SK-N-SH (cell line): Measurements from ENCODE around the gene SV2C. TPM values are rescaled to one million over a fixed set of nuclear protein-coding genes. Genes with fewer than 3 reads are reported as not detected.

ENCODE experiments used
- CTCF ChIA-PET: fragments of 300-600, 350-600 bp; formaldehyde crosslinking; extraction: SDS; loops from one replicate; lab custom pipeline; 2021; lab: Yijun Ruan, JAX
- POLR2A ChIA-PET: fragments of 350-600 bp; sonication (Branson Sonifier 250); formaldehyde crosslinking; extraction: SDS; loops from one replicate; lab custom pipeline; 2020; ENCODE audit warnings: antibody characterized with exemption, inconsistent platforms; lab: Yijun Ruan, JAX
- DNase-seq: peaks from one replicate; pipeline ENCODE4 v3.0.0; 2012
- H2AFZ ChIP-seq: fragments of 200-600 bp; sonication (generic); 2 replicates; pipeline ENCODE4 v1.8.1; 2016; ENCODE audit warnings: antibody characterized with exemption, mild to moderate bottlenecking, low read depth
- H3F3A ChIP-seq: fragments of 200-600 bp; sonication (generic); replicated peaks from 2 replicates; pipeline ENCODE3; 2016; ENCODE audit warnings: antibody characterized with exemption, mild to moderate bottlenecking; ENCODE audit not compliant: insufficient read depth
- H3K27ac ChIP-seq, 2 experiments: fragments of 200-500 bp in 1 of 2; fragments of 200-600 bp in 1 of 2; sonication (Bioruptor generic) in 1 of 2; sonication (generic), shearing (Covaris generic) in 1 of 2; 2 replicates each; pipeline versions ENCODE4 v1.5.1 to v1.6.1; 2014 to 2016; ENCODE audit warnings: low read depth in 2 of 2, inconsistent platforms in 1 of 2, low read length in 1 of 2, mild to moderate bottlenecking in 1 of 2, mixed read lengths in 1 of 2
- H3K27me3 ChIP-seq: fragments of 200-600 bp; sonication (generic), shearing (Covaris generic); 2 replicates; pipeline ENCODE4 v1.6.1; 2016; ENCODE audit warnings: mixed run types; ENCODE audit not compliant: insufficient read depth
- H3K36me3 ChIP-seq, 2 experiments: fragments of 200-500 bp in 1 of 2; fragments of 200-600 bp in 1 of 2; sonication (Bioruptor generic) in 1 of 2; sonication (generic) in 1 of 2; replicated peaks in 1 of 2; 2 replicates each; pipeline versions ENCODE3 to v1.5.1; 2014 to 2016; ENCODE audit warnings: low read length in 1 of 2, mild to moderate bottlenecking in 1 of 2; ENCODE audit not compliant: insufficient read depth in 2 of 2, control insufficient read depth in 1 of 2
- H3K4me1 ChIP-seq, 2 experiments: fragments of 200-500 bp in 1 of 2; fragments of 200-600 bp in 1 of 2; sonication (Bioruptor generic) in 1 of 2; sonication (generic), shearing (Covaris generic) in 1 of 2; 2 replicates each; pipeline versions ENCODE4 v1.5.1 to v1.6.1; 2014 to 2016; ENCODE audit warnings: low read depth in 1 of 2, low read length in 1 of 2, mixed run types in 1 of 2; ENCODE audit not compliant: insufficient read depth in 2 of 2, control insufficient read depth in 1 of 2
- H3K4me2 ChIP-seq: fragments of 200-600 bp; sonication (generic), shearing (Covaris generic); 2 replicates; pipeline ENCODE4 v1.6.1; 2017; ENCODE audit warnings: mixed run types
- H3K4me3 ChIP-seq, 2 experiments: fragments of 200-500 bp in 1 of 2; fragments of 200-600 bp in 1 of 2; sonication (Bioruptor generic) in 1 of 2; sonication (generic), shearing (Covaris generic) in 1 of 2; 2 replicates each; pipeline versions ENCODE4 v1.5.1 to v1.8.1; 2014 to 2016; ENCODE audit warnings: low read depth in 2 of 2, inconsistent platforms in 1 of 2, low read length in 1 of 2, mild to moderate bottlenecking in 1 of 2, mixed read lengths in 1 of 2, moderate library complexity in 1 of 2
- H3K79me2 ChIP-seq: fragments of 200-600 bp; sonication (generic); 2 replicates; pipeline ENCODE4 v1.8.1; 2017; ENCODE audit warnings: mild to moderate bottlenecking; ENCODE audit not compliant: insufficient read depth
- H3K9ac ChIP-seq: fragments of 200-600 bp; sonication (generic); 2 replicates; pipeline ENCODE4 v1.6.1; 2017; ENCODE audit warnings: mixed run types
- H3K9me2 ChIP-seq: fragments of 200-600 bp; sonication (generic); 2 replicates; pipeline ENCODE4 v1.6.1; 2017; ENCODE audit warnings: mixed run types
- H3K9me3 ChIP-seq: fragments of 200-600 bp; sonication (generic); 2 replicates; pipeline ENCODE4 v1.6.1; 2017; ENCODE audit warnings: mixed run types, mild to moderate bottlenecking, moderate library complexity
- H4K20me1 ChIP-seq: fragments of 200-600 bp; sonication (generic); 2 replicates; pipeline ENCODE4 v1.6.1; 2017; ENCODE audit warnings: mild to moderate bottlenecking, mixed run types; ENCODE audit not compliant: insufficient read depth
- CHD2 ChIP-seq: fragments of 150-350 bp; IDR thresholded peaks from 2 replicates; pipeline ENCODE4 v1.6.1; 2018; ENCODE audit warnings: low read length; ENCODE audit not compliant: partially characterized antibody
- CTCF ChIP-seq: fragments of 200-600 bp; sonication (generic); IDR thresholded peaks from 2 replicates; pipeline ENCODE4 v1.6.1; 2017; ENCODE audit warnings: antibody characterized with exemption, mild to moderate bottlenecking, moderate library complexity
- EP300 ChIP-seq, 2 experiments: IDR thresholded peaks; 2 replicates each; pipeline versions ENCODE4 v1.4.0 to v1.6.1; 2012; ENCODE audit warnings: borderline replicate concordance in 1 of 2, low read depth in 1 of 2, low read length in 1 of 2
- EZH2phosphoT487 ChIP-seq: fragments of 200-600 bp; sonication (generic); IDR thresholded peaks from 2 replicates; pipeline ENCODE4 v1.6.1; 2017; ENCODE audit warnings: low read depth, mixed run types, mild to moderate bottlenecking, antibody characterized with exemption, moderate library complexity, borderline replicate concordance
- FOSL2 ChIP-seq: IDR thresholded peaks from 2 replicates; pipeline ENCODE4 v1.4.0; 2012; ENCODE audit warnings: low read depth, mild to moderate bottlenecking, moderate library complexity, borderline replicate concordance
- FOXM1 ChIP-seq: IDR thresholded peaks from 2 replicates; pipeline ENCODE4 v1.4.0; 2012; ENCODE audit warnings: low read depth, mild to moderate bottlenecking
- GATA2 ChIP-seq: sonication (generic); formaldehyde crosslinking; IDR thresholded peaks from 2 replicates; pipeline ENCODE4 v1.5.0; 2020; ENCODE audit warnings: mild to moderate bottlenecking, missing genetic modification reagents
- IRF3 ChIP-seq: fragments of 150-350 bp; IDR thresholded peaks from 2 replicates; pipeline ENCODE4 v1.6.1; 2016; ENCODE audit warnings: mild to moderate bottlenecking, low read depth, low read length
- JUND ChIP-seq: IDR thresholded peaks from 2 replicates; pipeline ENCODE4 v1.4.0; 2012
- MXI1 ChIP-seq: IDR thresholded peaks from 2 replicates; pipeline ENCODE4 v1.6.1; 2012; ENCODE audit warnings: mild to moderate bottlenecking, low read depth, low read length, improper control_type of control experiment
- NFIC ChIP-seq: IDR thresholded peaks from 2 replicates; pipeline ENCODE4 v1.4.0; 2012; ENCODE audit warnings: borderline replicate concordance
- POLR2AphosphoS5 ChIP-seq: IDR thresholded peaks from 2 replicates; pipeline ENCODE4 v1.6.1; 2012; ENCODE audit warnings: low read depth, low read length
- RCOR1 ChIP-seq: fragments of 150-350 bp; IDR thresholded peaks from 2 replicates; pipeline ENCODE4 v1.6.1; 2017; ENCODE audit warnings: antibody characterized with exemption, low read length
- SIN3A ChIP-seq: IDR thresholded peaks from 2 replicates; pipeline ENCODE4 v1.6.1; 2012; ENCODE audit warnings: low read depth, mild to moderate bottlenecking, low read length, moderate library complexity, borderline replicate concordance
- SMC3 ChIP-seq: IDR thresholded peaks from 2 replicates; pipeline ENCODE4 v1.6.1; 2012; ENCODE audit warnings: low read depth, low read length, improper control_type of control experiment
- TAF1 ChIP-seq: IDR thresholded peaks from 2 replicates; pipeline ENCODE4 v1.6.1; 2012; ENCODE audit warnings: low read depth, mild to moderate bottlenecking, low read length, moderate library complexity, borderline replicate concordance
- TCF12 ChIP-seq: IDR thresholded peaks from 2 replicates; pipeline ENCODE4 v1.4.0; 2012
- YY1 ChIP-seq: IDR thresholded peaks from 2 replicates; pipeline ENCODE4 v1.4.0; 2012; ENCODE audit warnings: low read depth, mild to moderate bottlenecking
- WGBS: methylation state at CpG from one replicate; pipeline ENCODE4 v1.1.6; 2017; ENCODE audit warnings: low lambda C conversion rate; 5-methylcytosine and 5-hydroxymethylcytosine counted together
- polyA plus RNA-seq, 3 experiments: library from polyadenylated mRNA; depleted of rRNA; stranded (reverse); fragments of >200 nt; gene quantifications; 2 replicates each; pipeline ENCODE4 v1.2.3, GENCODE V29; 2012
- TF ChIP-seq, protein P1 (sequence below): IDR thresholded peaks from 2 replicates; pipeline ENCODE4 v1.6.1; 2012; ENCODE audit warnings: mild to moderate bottlenecking, low read depth, low read length, moderate library complexity
- TF ChIP-seq, protein P2 (sequence below): IDR thresholded peaks from 2 replicates; pipeline ENCODE4 v1.4.0; 2012; ENCODE audit warnings: low read depth

The SV2C gene
- polyA plus RNA-seq, 1 of the 3 experiments (the other 2 are of a cell fraction), result 0.05 TPM

DNA sequence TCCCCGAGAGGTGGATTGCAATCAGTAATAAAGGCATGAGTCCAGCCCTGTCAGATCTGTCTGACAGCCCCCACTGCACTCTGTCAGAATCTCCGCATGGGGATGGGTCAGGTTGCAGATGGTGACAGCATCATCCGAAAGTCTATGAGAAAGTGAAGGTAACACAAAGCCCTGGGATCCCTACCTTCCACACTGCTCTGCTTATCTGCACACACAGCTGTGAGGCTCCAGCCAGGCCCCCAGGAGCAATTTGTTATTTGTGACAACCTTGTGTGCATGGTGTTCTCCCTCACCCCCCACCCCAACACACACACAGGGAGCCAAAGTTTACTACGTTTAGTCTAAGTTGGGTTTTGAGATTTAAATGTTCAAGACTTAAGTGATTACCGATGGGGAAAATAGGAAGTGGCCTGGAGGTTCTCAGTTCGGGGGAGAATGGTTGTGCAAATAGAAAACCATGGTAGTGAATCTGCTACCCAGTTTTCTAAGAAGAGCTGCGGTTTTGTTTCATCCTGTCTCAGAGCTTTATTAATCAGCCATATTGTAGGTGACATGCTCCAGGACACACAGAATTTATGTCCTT is 92.7 kb downstream of the SV2C start:
- peak; percentile 75 for DNase-seq
- Histone ChIP-seq H3K79me2 (no peaks in the 10 kb centered on the region), H3K9ac (no peak overlapping the region), H3K4me2 (no peak overlapping the region), H3K4me3 (no peak overlapping the region), H3F3A (no peaks in the 10 kb centered on the region), H3K36me3 (no peaks in the 10 kb centered on the region), H3K27ac (peak overlapping the region in 1 of 2 experiments; percentile 85; a peak in 2 of 4 replicates), H3K9me2 (no peaks in the 10 kb centered on the region), H3K27me3 (no peaks in the 10 kb centered on the region), H3K9me3 (no peaks in the 10 kb centered on the region), H2AFZ (no peak overlapping the region), H4K20me1 (no peaks in the 10 kb centered on the region), H3K4me1 (peaks cover 0 to 43% of the 10 kb centered on the region in 2 experiments; a peak in 2 of 4 replicates)
- CTCF ChIA-PET, result interaction anchor here (0.6 to 2.9 kb wide), 62 partner anchors 8 to 528 kb away, joined by 3 to 79 read pairs (median 6); partner anchors contain the start of gene SV2C
- POLR2A ChIA-PET, result interaction anchor here (0.8 to 2.5 kb wide), 3 partner anchors 80 to 290 kb away, joined by 5 to 28 read pairs (median 8); no protein-coding TSS in a partner anchor
- TF ChIP-seq MXI1 (peak; percentile 98), CHD2 (peak; percentile 13), TAF1 (no peak), FOSL2 (no peak), EZH2phosphoT487 (no peak), GATA2 (peak; percentile 77), EP300 (IDR thresholded peaks at IDR 0.05; ENCODE audit: borderline replicate concordance in 1 of 2, low read depth in 1 of 2, low read length in 1 of 2) (peak in 1 of 2 experiments; percentile 51; a peak in 2 of 4 replicates)
- WGBS, result 56% methylated on average over 6 of the region's 7 CpGs

GRCh38 chr5:76177978-76178377 is 94.8 kb downstream of the SV2C start:
- peaks cover 0 to 46% of the 10 kb centered on the region in 2 experiments; a peak in 2 of 4 replicates for H3K4me1 ChIP-seq
- peak overlapping the region in 1 of 2 experiments; percentile 87; a peak in 2 of 4 replicates for H3K27ac ChIP-seq
- H3K27me3 ChIP-seq, result no peaks in the 10 kb centered on the region
- H2AFZ ChIP-seq, result no peak overlapping the region
- CTCF ChIA-PET, result no interaction called here
- H3K9me3 ChIP-seq, result no peaks in the 10 kb centered on the region
- H3K9ac ChIP-seq, result no peak overlapping the region
- H3K9me2 ChIP-seq, result no peaks in the 10 kb centered on the region
- POLR2A ChIA-PET, result no interaction called here
- no peaks in the 10 kb centered on the region for H3K36me3 ChIP-seq
- H3K4me3 ChIP-seq, result no peak overlapping the region
- H3F3A ChIP-seq, result no peaks in the 10 kb centered on the region
- no peaks in the 10 kb centered on the region for H3K79me2 ChIP-seq
- DNase-seq, result no peak
- H4K20me1 ChIP-seq, result no peaks in the 10 kb centered on the region
- H3K4me2 ChIP-seq, result no peak overlapping the region
- TF ChIP-seq IRF3, result no peak
- TF ChIP-seq SIN3A, result no peak
- no peak for TF ChIP-seq RCOR1
- TF ChIP-seq FOXM1, result no peak
- TF ChIP-seq SMC3, result no peak
- TF ChIP-seq EZH2phosphoT487, result no peak
- TF ChIP-seq JUND, result no peak
- TF ChIP-seq YY1, result no peak
- TF ChIP-seq TAF1, result no peak
- TF ChIP-seq POLR2AphosphoS5, result no peak
- TF ChIP-seq, protein P1, sequence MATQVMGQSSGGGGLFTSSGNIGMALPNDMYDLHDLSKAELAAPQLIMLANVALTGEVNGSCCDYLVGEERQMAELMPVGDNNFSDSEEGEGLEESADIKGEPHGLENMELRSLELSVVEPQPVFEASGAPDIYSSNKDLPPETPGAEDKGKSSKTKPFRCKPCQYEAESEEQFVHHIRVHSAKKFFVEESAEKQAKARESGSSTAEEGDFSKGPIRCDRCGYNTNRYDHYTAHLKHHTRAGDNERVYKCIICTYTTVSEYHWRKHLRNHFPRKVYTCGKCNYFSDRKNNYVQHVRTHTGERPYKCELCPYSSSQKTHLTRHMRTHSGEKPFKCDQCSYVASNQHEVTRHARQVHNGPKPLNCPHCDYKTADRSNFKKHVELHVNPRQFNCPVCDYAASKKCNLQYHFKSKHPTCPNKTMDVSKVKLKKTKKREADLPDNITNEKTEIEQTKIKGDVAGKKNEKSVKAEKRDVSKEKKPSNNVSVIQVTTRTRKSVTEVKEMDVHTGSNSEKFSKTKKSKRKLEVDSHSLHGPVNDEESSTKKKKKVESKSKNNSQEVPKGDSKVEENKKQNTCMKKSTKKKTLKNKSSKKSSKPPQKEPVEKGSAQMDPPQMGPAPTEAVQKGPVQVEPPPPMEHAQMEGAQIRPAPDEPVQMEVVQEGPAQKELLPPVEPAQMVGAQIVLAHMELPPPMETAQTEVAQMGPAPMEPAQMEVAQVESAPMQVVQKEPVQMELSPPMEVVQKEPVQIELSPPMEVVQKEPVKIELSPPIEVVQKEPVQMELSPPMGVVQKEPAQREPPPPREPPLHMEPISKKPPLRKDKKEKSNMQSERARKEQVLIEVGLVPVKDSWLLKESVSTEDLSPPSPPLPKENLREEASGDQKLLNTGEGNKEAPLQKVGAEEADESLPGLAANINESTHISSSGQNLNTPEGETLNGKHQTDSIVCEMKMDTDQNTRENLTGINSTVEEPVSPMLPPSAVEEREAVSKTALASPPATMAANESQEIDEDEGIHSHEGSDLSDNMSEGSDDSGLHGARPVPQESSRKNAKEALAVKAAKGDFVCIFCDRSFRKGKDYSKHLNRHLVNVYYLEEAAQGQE, result no peak
- TF ChIP-seq NFIC, result no peak
- TF ChIP-seq CTCF, result no peak
- no peak for TF ChIP-seq TCF12
- TF ChIP-seq, protein P2, sequence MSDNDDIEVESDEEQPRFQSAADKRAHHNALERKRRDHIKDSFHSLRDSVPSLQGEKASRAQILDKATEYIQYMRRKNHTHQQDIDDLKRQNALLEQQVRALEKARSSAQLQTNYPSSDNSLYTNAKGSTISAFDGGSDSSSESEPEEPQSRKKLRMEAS, result no peak
